ENCODE results near the gene FBXO48. TPM values are rescaled to one million over a fixed set of nuclear protein-coding genes. Genes with fewer than 3 reads are reported as not detected.

The FBXO48 gene
- total and polyA plus RNA-seq, 2 experiments from 2014 or later: 1.1 to 1.3 TPM

GRCh38 chr2:68434981-68435380, 32.1 kb downstream of the FBXO48 start (continued):
- TF ChIP-seq, protein P1, sequence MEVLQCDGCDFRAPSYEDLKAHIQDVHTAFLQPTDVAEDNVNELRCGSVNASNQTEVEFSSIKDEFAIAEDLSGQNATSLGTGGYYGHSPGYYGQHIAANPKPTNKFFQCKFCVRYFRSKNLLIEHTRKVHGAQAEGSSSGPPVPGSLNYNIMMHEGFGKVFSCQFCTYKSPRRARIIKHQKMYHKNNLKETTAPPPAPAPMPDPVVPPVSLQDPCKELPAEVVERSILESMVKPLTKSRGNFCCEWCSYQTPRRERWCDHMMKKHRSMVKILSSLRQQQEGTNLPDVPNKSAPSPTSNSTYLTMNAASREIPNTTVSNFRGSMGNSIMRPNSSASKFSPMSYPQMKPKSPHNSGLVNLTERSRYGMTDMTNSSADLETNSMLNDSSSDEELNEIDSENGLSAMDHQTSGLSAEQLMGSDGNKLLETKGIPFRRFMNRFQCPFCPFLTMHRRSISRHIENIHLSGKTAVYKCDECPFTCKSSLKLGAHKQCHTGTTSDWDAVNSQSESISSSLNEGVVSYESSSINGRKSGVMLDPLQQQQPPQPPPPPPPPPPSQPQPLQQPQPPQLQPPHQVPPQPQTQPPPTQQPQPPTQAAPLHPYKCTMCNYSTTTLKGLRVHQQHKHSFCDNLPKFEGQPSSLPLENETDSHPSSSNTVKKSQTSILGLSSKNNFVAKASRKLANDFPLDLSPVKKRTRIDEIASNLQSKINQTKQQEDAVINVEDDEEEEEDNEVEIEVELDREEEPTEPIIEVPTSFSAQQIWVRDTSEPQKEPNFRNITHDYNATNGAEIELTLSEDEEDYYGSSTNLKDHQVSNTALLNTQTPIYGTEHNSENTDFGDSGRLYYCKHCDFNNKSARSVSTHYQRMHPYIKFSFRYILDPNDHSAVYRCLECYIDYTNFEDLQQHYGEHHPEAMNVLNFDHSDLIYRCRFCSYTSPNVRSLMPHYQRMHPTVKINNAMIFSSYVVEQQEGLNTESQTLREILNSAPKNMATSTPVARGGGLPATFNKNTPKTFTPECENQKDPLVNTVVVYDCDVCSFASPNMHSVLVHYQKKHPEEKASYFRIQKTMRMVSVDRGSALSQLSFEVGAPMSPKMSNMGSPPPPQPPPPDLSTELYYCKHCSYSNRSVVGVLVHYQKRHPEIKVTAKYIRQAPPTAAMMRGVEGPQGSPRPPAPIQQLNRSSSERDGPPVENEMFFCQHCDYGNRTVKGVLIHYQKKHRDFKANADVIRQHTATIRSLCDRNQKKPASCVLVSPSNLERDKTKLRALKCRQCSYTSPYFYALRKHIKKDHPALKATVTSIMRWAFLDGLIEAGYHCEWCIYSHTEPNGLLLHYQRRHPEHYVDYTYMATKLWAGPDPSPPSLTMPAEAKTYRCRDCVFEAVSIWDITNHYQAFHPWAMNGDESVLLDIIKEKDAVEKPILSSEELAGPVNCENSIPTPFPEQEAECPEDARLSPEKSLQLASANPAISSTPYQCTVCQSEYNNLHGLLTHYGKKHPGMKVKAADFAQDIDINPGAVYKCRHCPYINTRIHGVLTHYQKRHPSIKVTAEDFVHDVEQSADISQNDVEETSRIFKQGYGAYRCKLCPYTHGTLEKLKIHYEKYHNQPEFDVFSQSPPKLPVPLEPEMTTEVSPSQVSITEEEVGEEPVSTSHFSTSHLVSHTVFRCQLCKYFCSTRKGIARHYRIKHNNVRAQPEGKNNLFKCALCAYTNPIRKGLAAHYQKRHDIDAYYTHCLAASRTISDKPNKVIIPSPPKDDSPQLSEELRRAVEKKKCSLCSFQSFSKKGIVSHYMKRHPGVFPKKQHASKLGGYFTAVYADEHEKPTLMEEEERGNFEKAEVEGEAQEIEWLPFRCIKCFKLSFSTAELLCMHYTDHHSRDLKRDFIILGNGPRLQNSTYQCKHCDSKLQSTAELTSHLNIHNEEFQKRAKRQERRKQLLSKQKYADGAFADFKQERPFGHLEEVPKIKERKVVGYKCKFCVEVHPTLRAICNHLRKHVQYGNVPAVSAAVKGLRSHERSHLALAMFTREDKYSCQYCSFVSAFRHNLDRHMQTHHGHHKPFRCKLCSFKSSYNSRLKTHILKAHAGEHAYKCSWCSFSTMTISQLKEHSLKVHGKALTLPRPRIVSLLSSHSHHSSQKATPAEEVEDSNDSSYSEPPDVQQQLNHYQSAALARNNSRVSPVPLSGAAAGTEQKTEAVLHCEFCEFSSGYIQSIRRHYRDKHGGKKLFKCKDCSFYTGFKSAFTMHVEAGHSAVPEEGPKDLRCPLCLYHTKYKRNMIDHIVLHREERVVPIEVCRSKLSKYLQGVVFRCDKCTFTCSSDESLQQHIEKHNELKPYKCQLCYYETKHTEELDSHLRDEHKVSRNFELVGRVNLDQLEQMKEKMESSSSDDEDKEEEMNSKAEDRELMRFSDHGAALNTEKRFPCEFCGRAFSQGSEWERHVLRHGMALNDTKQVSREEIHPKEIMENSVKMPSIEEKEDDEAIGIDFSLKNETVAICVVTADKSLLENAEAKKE (CRISPR knock-in tag; IDR thresholded peaks at IDR 0.05): no peak
- TF ChIP-seq EZH2 (IDR thresholded peaks at IDR 0.05; ENCODE audit: low read depth, unreplicated experiment): no peak

DNA sequence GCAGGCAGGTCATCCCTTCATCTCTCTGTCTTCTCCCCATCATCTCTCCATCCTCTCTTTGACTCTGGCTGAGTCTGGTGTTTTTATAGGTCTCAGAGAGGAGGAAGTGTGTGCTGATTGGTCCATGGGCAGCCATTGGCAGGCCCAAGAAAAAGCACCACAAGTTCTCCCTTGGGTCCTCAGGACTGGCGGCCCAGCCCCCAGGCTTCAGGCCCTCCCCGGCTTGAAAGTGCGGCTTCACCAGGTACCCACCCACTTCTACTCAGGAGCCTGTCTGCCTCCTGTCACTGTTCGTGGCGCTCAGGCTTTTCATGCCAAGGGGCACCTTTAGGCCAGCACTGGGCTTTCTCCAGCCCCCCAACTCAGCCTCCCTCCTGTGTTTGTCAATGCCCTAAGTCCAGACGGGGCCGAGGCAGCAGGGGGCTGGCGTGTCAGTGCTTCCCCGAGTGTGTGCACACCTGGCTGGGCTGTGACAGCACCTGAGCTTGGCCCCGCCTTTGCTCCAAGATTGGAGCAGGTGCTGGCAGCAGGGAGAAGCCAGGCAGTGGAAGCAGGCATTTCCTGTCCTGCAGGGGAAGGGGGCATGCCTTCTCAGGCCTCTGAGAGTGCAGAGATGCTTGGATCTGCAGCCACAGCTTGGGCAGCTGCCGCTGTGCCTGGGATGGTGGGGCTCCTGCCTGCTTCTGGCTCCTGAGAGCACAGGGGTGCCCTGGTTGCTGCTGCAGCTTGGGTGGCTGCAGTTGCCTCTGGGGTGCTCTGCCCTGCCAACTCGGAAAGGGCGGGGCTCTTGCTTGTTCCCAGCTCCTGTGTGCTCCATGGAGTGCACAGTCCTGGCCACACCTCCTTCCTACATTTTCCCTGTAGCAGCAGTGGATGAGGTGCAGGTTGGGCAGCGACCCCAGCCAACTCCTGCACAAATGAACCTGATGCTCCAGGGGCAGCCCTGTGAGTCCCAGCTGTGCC, 34.1 kb downstream of the FBXO48 start:
- ATAC-seq (no peak), DNase-seq (ENCODE audit: low spot score) (no peak)
- no peak overlapping the region for H3K27ac Mint-ChIP-seq
- H3K9me3 Mint-ChIP-seq: peaks cover 9% of the 10 kb centered on the region; the same call in 2 of the 3 replicates
- Histone ChIP-seq H2AFZ (no peak overlapping the region), H3K36me3 (ENCODE audit: insufficient read depth) (no peaks in the 10 kb centered on the region), H3K4me2 (no peak overlapping the region), H4K20me1 (replicated peaks; ENCODE audit: insufficient read depth) (no peaks in the 10 kb centered on the region), H3K27ac (ENCODE audit: low read depth) (no peak overlapping the region), H3K4me3 (no peak overlapping the region), H3F3A (replicated peaks; ENCODE audit: low read depth) (no peaks in the 10 kb centered on the region), H3K79me2 (replicated peaks; ENCODE audit: insufficient read depth) (no peaks in the 10 kb centered on the region), H3K4me1 (ENCODE audit: insufficient read depth) (no peaks in the 10 kb centered on the region), H3K9me2 (ENCODE audit: insufficient read depth) (no peaks in the 10 kb centered on the region), H3K27me3 (ENCODE audit: insufficient read depth) (no peaks in the 10 kb centered on the region)
- H3K4me3 Mint-ChIP-seq: no peak overlapping the region
- H3K36me3 Mint-ChIP-seq (ENCODE audit: low read depth): no peaks in the 10 kb centered on the region
- TF ChIP-seq, protein P2, sequence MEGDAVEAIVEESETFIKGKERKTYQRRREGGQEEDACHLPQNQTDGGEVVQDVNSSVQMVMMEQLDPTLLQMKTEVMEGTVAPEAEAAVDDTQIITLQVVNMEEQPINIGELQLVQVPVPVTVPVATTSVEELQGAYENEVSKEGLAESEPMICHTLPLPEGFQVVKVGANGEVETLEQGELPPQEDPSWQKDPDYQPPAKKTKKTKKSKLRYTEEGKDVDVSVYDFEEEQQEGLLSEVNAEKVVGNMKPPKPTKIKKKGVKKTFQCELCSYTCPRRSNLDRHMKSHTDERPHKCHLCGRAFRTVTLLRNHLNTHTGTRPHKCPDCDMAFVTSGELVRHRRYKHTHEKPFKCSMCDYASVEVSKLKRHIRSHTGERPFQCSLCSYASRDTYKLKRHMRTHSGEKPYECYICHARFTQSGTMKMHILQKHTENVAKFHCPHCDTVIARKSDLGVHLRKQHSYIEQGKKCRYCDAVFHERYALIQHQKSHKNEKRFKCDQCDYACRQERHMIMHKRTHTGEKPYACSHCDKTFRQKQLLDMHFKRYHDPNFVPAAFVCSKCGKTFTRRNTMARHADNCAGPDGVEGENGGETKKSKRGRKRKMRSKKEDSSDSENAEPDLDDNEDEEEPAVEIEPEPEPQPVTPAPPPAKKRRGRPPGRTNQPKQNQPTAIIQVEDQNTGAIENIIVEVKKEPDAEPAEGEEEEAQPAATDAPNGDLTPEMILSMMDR (conservative IDR thresholded peaks at IDR 0.05; ENCODE audit: low read depth in 2 of 2): no peak
- no peak for TF ChIP-seq CREB1 (CRISPR knock-in tag; IDR thresholded peaks at IDR 0.05; ENCODE audit: low read depth)
- no peak for TF ChIP-seq ETS1 (IDR thresholded peaks at IDR 0.05)
- no peak for TF ChIP-seq EZH2phosphoT487 (IDR thresholded peaks at IDR 0.05; ENCODE audit: unreplicated experiment)
- no peak for TF ChIP-seq EZH2 (IDR thresholded peaks at IDR 0.05; ENCODE audit: low read depth, unreplicated experiment)
- no peak for TF ChIP-seq ZNF331 (CRISPR knock-in tag; IDR thresholded peaks at IDR 0.05; ENCODE audit: low read depth)
- no peak for TF ChIP-seq STAT1 (IDR thresholded peaks at IDR 0.05; ENCODE audit: unreplicated experiment)
- TF ChIP-seq ZNF114 (CRISPR knock-in tag; IDR thresholded peaks at IDR 0.05): no peak
- TF ChIP-seq, protein P3, sequence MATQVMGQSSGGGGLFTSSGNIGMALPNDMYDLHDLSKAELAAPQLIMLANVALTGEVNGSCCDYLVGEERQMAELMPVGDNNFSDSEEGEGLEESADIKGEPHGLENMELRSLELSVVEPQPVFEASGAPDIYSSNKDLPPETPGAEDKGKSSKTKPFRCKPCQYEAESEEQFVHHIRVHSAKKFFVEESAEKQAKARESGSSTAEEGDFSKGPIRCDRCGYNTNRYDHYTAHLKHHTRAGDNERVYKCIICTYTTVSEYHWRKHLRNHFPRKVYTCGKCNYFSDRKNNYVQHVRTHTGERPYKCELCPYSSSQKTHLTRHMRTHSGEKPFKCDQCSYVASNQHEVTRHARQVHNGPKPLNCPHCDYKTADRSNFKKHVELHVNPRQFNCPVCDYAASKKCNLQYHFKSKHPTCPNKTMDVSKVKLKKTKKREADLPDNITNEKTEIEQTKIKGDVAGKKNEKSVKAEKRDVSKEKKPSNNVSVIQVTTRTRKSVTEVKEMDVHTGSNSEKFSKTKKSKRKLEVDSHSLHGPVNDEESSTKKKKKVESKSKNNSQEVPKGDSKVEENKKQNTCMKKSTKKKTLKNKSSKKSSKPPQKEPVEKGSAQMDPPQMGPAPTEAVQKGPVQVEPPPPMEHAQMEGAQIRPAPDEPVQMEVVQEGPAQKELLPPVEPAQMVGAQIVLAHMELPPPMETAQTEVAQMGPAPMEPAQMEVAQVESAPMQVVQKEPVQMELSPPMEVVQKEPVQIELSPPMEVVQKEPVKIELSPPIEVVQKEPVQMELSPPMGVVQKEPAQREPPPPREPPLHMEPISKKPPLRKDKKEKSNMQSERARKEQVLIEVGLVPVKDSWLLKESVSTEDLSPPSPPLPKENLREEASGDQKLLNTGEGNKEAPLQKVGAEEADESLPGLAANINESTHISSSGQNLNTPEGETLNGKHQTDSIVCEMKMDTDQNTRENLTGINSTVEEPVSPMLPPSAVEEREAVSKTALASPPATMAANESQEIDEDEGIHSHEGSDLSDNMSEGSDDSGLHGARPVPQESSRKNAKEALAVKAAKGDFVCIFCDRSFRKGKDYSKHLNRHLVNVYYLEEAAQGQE (IDR thresholded peaks at IDR 0.05; ENCODE audit: unreplicated experiment): no peak
- peaks cover 10% of the 10 kb centered on the region; the same call in 1 of the 3 replicates for H3K4me1 Mint-ChIP-seq
- H3K27me3 Mint-ChIP-seq (ENCODE audit: insufficient read depth, low read depth, poor library complexity): no peaks in the 10 kb centered on the region
